ENCODE data around the gene EIPR1.
A peak's percentile ranks its signal among the peaks of the same experiment; 100 is the strongest.
"Not testable (repeated sequence)": the region's sequence is repeated elsewhere in the genome, so short reads cannot be mapped to it uniquely, and the experiment has no call there.

The EIPR1 gene

DNA sequence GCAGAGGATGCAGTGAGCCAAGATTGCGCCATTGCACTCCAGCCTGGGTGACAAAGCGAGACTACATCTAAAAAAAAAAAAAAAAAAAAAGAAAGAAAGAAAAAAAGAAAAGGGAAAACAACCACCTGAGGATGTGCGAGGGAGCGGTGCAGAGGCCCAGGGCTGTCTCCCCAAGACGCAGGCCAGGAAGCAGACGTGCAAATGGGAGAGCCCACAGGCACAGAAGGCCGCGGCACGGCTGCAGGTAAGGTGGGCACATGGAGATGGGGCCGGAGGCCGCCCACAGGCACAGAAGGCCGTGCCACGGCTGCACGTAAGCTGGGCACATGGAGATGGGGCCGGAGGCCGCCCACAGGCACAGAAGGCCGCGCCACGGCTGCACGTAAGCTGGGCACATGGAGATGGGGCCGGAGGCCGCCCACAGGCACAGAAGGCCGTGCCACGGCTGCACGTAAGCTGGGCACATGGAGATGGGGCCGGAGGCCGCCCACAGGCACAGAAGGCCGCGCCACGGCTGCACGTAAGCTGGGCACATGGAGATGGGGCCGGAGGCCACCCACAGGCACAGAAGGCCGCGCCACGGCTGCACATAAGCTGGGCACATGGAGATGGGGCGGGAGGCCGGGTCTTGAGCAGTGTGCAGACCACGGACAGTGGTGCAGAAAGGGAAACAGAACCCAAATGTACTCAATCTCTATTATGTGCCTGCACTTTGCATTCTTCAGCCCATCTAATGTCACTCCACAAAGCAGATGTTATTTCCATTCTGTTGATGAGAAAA lies 93.6 kb downstream of the EIPR1 start:
- DNase-seq, result not testable (repeated sequence)

DNA sequence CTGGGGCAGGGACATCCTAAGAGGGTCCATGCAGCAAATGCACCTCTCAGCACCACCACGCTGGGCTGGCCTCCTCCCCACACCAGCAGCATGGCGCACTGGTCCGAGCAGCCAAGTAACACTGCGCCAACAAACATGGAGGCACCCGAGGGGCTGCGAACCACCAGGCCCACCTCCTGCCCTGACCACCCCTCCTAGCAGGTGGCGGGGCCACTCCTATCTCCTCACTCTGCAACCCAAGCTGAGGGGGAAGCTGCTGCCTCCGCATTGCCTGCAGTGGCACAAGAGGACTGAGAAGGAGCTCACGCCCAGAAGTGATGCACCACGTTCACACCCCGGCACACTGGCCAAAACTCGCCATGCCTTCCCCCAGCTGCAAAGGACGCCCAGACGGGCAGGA lies 94.4 kb downstream of the EIPR1 start:
- no peak for DNase-seq

DNA sequence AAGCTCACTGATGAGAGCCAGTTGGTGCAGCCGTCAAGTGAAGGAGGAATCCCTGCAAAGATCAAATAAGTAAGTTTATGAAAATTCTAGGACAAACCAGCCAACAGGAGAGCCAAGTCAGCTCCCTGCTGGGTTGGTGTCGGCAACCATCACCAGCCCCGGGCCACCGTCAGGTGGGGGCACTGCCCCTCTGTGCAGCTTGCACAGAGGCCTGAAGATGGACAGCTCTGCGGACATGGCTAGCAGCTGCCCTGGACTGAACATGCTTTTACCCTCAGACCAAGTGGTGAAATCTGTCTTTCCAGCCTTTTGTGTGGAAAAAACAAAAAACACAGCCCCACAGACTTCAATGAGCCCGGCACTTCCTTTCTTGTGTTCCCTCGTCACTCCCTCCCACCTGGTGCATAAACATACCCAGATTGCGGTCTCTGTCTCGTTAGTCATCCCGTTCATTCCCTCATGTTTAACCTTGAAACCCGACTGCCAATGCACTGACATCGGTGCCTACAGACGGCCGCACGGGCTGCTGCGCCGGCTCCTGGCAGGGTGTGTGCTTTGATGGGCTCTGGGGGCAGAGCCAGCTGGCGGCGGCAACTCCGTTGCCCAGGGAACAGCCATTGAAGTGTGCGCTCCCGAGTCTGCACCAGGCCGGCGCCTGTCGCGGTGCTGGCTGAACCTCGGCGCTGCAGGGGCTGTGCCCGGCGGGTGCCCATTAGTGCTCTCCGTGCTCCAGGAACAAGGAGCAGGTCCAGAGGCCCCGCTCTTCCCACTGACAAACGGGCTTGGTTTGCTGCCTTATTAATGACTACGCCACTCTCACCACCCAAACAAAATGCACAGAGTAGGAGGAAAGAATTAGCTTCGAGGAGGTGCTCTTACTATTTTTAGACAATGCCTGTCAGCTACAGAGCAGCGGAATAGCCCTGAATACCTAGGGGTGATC lies 95.3 kb downstream of the EIPR1 start:
- peak; percentile 94 for DNase-seq

DNA sequence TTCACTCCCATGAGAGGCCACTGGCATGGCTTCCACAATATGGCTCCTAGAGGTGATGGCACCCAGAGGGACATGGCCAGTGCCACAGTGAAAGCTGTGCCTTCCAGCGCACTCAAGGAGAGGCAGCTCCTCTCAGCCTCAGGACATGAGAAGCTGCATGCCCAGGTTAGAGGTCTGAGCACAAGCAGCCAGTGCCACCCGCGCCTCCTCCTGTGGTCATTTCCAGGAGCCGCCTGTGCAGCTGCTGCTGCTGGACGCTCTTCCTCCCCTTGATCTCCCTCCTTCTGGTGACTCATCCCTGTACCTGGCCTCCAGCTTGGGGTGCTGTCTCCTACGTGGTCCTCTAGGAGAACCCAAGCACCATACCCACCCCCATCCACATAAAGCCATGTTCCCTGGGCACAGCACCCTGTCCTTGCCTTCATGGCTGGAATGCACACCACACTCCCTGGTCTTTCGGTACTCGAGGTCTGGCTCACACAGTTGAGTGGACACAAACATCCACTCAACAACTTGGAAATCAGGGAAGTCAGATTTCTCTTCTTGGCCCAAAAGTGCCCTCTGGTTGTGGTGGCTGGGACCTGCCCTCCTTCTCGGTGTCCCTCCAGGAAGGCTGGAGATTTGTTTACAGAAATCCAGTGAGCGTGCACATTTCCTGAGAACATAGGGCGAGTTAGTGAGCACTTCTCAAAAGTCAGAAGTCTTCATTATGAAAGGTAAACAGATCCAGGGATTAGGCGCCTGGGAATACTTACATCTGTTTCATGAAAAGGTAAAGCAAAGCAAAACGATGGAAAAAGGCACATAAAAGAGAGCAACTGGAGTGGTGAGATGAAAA lies 96.7 kb downstream of the EIPR1 start:
- no peak for DNase-seq

DNA sequence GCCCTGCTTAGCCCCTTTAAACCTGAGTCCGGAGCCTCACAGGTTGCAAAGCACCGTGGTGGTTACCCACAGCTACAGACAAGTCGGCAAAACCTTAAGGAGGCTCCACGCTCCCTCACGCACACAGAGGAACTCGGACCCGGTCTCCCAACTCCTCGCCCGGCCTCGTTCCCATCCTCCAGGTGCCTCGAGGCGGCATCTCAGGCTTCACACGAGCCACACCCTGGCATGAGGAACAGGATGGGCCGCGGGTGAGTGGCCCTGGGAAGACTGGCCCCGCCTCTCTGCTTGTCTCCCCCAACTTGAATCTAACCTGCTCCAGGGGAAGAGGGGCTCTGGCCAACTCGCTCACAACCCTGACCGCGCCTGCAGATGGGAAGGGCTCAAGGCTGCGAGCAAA lies 97.4 kb downstream of the EIPR1 start:
- no peak for DNase-seq

DNA sequence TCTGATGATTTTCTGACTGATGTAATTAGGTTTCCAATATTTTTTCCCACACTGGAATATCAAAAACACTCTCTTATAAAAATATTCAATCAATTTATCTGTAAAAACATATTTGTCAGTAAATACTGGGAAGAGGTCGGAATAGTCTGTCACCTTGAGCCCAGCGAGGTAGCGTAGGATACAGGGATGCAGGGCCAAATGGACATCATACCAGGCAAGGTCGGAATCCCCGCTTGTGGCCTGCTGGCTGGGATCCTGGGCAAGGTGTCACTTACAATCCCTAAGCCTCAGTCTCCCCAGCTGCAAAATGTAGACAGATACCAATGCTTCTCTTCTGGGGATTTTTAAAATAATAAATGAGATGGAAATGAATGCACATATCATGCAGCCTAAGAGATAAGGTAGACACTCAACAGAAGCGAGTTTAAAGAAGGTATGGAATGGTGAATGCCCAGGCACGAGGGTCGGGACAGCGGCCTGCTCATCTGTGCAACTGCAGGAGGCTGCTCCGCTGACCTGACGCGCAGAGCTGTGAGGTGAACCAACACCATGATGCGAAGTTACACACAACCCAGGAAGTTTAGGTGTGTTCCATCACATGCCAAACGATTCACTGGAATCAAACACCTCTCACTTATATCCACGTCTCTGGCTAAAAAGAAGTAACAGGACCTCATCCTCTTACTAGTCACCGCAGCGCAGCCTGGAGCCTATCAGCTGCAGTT lies 98.2 kb downstream of the EIPR1 start:
- DNase-seq, result no peak

DNA sequence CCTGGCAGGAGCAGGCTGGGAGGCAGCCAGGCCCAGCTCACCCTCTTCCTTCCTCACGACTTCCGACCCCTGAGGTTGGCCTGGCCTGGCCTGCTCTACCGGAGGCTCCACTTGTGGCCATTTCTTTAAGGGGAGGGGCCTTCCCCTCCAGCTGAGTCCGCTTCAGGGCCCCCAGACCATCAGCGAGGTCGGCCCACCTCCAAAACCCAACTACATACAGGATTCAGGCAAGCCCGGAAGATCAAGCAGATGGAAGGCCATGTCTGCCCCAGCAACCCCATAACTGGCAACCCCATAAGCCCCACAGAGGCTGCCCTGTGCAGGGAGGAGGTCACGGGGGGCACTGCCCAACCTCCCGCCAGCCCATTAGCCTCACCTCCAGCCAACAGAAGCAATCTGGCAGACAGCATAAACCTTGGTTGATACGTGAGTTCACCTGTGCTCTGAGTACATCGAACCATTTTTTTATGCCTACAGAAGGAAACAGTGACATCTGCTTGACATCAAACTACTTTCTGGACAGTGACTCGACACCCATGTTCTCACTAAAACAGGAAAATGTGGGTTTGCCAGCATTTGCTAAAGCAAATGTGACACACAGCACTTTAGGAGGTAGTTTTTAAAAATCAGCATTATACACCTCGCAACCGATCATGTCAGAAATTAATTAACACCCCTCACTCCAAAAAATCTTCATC lies 98.9 kb downstream of the EIPR1 start:
- DNase-seq, result no peak

DNA sequence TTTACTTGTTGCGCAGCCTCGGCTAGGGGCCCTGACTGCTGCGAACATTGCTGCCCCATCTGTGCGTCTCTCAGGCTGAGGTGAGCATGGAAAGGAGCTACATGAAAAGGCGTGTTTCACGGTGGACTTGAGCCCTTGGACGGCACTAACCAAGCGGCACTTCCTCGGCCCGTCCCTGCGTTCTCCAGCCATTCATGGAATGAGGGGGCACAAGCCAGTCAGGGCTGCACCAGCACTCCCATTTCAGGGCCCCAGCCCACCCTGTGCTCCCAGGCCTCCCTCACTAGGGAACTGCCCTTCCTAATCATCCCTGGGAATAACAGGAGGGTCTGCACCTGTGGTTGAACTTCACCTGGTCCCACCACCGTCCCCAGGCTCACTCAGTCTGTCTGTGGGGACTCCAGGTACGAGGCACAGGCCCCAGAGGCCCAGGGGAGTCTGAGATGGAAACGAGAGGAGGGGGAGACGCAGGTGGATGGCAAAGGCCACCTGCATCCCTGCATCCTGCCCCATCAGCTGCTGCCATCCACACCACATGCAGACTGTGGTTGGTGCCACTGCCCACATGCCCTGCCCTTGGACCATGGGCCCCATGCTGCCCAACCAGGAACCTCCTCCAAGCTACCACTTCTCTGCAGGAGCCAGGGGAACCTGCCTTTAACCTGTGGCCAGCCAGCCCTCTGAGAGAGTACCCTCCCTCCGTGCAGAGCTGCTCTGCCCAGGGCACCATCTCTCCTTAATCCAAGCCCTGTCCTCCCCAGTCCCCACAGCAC lies 99.7 kb downstream of the EIPR1 start:
- DNase-seq, result no peak

DNA sequence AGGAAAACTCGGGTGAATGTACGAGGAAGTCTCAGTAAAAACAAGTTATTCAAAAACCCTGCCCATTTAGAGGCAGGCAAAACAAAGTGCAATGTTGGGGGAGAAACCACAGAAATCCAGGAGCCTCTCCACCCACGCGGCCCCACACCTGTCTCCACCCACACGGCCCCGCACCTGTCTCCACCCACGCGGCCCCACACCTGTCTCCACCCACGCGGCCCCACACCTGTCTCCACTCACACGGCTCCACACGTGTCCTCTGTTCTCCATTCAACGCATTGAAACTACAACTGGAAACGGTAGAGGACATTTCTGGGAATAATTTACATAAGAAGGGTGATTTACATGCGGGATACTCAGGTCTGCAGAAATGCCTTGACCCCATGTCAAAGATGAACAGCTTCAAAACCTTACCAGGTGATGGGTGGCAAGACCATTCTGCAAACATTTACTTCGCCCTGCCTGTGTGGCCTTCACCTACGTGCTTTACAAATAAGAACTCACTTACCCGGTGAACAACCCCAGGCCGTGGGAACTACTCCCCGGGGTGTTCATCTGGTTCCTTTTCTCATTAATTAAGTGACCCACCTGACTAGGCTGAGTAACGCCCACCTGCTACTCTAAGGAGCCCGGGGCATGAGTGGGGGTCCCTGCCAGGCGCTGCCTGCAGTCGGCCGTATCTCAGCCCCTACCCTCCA lies 100.4 kb downstream of the EIPR1 start:
- DNase-seq, result peak; percentile 37

DNA sequence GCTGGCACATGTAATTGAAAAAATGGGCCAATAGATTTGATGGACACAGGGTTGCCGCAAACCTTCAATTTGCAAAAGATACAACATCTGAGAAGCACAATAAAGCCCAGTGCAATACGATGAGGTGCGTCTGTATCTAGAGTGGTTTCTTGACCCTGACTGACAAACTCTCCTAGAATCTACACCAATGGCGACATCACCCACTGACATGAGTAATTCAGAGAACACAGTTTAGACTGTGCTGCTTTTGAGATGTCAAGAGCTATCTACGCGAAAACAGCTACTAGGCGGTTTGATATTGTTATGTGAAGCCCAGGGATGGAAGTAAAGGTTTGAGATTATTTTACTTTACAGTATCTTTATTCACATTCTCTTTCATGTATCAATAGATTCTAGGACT lies 104.9 kb downstream of the EIPR1 start:
- DNase-seq, result no peak

DNA sequence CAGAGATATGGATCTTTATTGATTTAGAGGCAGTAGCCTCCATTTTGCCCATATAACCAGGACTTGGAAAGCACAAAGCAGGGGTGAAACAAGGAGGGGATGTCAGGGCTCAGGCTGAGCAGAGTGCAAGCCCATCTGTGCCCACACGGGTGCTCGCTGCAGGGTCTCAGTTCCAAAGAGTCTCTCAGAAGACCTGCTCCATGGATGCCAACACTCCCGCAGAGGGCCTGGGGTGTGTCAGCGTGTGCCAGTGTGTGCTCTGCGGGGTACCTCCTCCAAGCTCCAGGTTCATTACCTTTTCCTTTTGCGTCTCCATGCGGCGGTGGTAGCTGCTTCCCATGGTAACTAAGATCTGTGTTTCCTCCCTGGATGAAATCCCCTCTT lies 107.5 kb downstream of the EIPR1 start:
- no peak for DNase-seq

DNA sequence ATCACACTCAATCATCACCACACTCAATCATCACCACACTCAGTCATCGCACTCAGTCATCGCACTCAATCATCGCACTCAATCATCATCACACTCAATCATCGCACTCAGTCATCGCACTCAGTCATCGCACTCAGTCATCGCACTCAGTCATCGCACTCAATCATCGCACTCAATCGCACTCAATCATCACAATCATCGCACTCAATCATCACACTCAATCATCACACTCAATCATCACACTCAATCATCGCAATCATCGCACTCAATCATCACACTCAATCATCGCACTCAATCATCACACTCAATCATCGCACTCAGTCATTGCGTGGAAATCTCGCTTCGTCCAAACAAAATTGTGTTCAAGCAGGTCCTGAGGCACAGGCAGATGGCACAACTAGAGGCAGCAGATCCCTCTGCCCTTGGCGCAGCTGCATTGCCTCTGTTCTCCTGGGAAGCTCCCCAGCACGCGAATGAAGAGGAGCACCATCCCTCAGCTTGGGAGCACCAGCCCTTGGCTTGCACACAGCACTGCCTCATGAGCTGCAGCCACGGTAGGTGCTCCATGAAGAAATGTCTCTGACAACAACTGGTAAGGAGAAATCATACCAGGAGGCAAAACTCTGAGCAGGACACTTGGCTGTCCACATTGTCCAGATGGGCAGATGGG lies 108.1 kb downstream of the EIPR1 start:
- no peak for DNase-seq

DNA sequence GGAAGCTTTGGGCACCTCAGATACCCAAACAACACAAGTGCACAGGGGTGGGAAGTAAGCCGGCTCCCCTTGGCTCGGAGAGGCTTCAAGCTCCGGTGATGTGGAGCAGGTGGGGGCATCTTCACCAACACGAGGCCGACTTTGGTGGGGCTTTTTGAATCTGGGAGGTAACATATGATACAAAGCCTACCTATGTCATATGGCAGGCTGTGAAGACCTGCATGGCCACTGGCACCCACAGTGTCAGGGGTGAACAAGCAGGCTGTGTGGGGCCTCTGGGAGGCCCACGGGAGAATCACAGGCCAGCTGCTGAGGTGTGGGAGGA lies 109.0 kb downstream of the EIPR1 start:
- DNase-seq, result no peak

DNA sequence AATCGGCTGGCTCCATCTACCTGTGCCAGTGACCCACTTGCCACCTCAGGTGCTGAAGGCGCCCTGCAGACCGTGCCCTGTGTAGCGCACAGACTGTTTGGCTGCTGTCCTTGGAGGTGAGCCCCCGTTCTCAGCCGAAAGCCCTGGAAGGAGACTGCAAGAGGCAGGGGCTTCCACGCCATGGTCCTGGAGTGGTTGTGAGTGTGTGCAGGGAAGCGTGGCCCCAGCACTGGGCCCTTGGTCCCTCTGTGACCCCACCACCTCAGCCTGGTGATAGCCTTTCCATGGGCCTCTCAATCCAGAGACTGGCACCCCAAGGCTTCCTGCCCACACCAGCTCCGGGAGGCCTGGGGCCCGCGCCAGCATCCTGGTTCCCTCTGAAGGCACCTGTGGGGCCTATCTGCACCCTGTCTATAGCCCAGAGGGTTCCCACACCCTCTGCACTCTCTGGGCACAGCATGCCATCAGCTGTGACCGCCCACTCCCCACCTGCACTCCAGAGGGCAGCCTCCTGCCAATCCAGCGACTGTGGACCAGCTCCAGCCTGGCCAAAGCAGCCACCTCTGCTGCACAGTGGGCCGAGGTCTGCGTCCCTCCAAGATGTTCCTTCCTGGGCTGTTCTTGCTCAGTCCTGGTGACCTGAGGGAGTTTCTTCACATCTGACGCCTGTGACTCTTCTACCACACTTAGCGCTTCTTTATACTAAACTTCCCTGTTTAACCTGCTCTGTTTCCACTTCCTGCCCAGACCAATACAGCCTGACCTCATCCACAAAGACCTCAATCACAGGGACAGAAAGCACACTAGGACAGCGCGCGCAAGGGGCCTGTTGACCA lies 109.5 kb downstream of the EIPR1 start:
- DNase-seq, result no peak

DNA sequence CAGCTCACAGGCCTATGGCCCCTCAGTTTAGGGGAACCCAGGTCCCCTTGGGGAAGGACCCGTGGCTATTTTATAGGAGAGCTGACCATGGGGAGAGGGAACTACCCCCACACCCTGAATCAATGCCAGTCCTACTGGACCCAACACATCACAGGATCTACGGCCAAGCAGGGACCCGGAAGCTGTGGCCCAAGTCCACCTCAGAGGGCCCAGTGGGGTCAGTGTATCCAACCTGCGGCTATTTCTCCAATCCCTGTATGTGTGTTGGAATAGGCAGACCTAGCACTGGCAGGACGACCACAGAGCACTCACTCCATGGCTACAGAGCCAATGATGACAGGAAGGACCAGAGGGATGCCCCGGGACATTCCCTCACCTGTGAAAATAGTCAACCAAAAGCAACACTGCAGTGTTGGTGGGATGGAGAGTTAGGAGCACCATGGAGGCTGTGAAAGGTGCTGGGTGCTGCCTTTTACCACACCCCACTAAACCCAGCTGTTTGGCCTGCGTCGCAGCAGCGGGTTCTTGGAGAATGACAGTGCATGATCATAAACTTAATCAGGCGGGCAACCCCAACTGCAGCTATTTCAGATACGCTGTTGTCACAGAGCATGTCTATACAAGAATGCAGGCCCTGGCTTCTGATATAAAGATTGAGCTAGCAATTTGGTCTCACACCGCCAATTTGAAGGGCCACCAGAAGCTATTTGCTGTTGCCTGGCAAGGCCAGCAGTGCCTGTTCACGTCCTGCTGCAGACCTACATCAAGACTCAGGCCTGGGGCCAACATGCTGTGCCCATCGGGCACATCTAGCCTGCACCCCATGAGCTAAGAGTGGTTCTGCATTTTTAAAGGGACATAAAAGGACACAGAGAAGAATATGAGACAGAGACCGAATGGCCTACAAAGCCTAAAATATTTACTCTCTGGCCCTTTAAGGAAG lies 110.4 kb downstream of the EIPR1 start:
- no peak for DNase-seq

DNA sequence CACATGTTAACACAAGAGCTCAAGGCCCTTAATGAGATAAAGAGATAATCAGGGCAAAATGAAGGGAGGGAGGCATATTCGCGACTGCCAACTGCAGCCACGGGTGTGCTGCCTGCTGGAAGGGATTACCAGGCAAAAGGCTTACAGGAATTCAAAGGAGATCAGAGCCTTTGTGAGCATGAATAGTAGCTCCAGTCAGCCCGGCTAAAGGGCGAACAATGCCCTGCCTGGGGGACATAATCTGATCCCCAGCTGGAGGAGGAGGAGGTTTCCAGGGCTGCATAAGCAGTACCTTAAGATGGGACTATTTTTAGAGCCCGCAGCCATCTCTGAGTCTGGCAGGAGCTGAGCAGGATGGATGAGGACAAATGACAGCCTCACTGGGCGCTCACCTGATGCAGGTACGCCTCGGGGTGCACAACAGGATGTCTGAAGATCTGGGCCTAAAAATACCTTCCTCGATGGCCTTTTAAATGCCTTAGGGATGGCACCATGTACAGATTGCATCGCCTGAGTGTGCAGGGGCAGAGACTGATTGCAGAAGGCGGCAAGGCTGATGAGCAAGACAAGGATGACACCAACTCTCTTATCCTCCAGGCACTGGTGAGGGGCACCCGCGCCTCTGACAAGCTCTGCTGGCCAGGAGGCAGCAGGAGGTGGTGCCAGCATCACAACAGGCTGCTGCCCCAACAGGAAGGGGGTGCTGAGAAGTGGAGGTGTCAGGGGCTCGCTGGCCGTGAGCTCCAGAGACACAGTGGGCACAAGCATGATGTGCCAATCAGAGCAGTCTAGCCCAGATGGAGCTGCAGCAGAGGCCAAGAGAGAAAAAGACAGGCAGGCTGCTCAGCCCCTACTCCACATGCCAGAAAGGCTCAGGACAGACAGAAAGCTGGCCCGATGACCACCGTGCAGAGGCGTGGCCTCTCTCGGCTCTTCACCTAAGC lies 111.4 kb downstream of the EIPR1 start:
- peak; percentile 9 for DNase-seq

DNA sequence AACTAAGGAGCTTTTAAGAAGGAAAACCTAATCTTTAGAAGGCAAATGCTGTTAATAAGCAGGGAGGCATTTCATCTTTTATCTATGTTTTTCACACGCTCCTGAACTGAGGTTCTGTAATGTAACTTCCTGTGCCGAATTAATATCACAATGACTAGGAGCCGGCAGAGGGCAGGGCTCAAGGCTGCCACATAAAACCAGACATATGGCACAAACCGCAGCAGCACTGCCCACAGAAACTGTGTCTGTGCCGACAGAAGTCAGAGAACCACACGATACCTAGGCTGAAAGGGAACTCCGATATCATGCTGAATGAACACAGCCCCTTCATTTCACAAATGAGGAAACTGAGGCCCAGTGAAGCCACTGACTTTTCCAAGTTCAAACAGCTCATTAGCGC lies 112.1 kb downstream of the EIPR1 start:
- no peak for DNase-seq
